Measurements from ENCODE around the gene NEUROG1.

DNA sequence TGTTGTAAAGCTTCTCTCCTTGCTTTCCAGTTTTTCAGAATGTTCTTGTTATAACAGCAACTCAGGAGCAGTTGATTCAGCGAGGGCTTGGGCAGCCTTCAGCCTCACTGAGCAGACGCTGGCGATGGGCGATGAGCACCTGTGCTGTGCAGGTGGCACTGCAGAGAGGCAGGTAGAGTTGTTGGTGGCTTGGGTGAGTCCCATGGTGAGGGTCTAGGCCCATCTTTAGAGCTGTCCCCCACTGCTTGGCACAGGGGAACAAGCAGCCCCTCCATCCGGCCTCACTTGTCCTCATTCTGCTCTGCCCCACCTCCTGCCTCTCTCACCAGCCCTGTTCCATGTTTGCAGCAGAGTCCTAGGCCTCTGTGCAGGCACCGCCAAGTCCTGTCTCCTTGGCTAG is 49.2 kb upstream of the NEUROG1 start:
- TF ChIP-seq, protein P1, sequence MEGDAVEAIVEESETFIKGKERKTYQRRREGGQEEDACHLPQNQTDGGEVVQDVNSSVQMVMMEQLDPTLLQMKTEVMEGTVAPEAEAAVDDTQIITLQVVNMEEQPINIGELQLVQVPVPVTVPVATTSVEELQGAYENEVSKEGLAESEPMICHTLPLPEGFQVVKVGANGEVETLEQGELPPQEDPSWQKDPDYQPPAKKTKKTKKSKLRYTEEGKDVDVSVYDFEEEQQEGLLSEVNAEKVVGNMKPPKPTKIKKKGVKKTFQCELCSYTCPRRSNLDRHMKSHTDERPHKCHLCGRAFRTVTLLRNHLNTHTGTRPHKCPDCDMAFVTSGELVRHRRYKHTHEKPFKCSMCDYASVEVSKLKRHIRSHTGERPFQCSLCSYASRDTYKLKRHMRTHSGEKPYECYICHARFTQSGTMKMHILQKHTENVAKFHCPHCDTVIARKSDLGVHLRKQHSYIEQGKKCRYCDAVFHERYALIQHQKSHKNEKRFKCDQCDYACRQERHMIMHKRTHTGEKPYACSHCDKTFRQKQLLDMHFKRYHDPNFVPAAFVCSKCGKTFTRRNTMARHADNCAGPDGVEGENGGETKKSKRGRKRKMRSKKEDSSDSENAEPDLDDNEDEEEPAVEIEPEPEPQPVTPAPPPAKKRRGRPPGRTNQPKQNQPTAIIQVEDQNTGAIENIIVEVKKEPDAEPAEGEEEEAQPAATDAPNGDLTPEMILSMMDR (IDR thresholded peaks at IDR 0.05), result no peak
- TF ChIP-seq POLR2A (IDR thresholded peaks at IDR 0.05), result no peak
